B cell (primary cell): Measurements from ENCODE around the gene PLEKHM1. TPM values are rescaled to one million over a fixed set of nuclear protein-coding genes. Genes with fewer than 3 reads are reported as not detected.
A peak's percentile ranks its signal among the peaks of the same experiment; 100 is the strongest.

Source experiments
- ATAC-seq: fragments of 200-7000 bp; cut with Tn5 transposase; one replicate; pipeline ENCODE4 v1.10.0; 2021; ENCODE audit warnings: low read depth, mild to moderate bottlenecking, moderate number of reproducible peaks, moderate library complexity
- CTCF ChIA-PET: fragments of 350-600 bp; sonication (Branson Sonifier 250); formaldehyde crosslinking; loops from one replicate; lab custom pipeline; 2021; ENCODE audit warnings: antibody characterized with exemption, inconsistent platforms; lab: Charles Lee
- POLR2A ChIA-PET: fragments of 350-600 bp; sonication (Branson Sonifier 250); formaldehyde crosslinking; loops from one replicate; lab custom pipeline; 2021; ENCODE audit warnings: antibody characterized with exemption; lab: Charles Lee
- DNase-seq: peaks from one replicate; pipeline ENCODE4 v3.0.0; 2013
- H2AFZ ChIP-seq: 2 replicates; pipeline ENCODE4 v1.6.1; 2012; ENCODE audit warnings: mild to moderate bottlenecking, low read depth, low read length; ENCODE audit not compliant: insufficient read depth, poor library complexity, severe bottlenecking
- H3K27ac ChIP-seq, 2 donors: 1 replicate in 1 of 2; 2 replicates in 1 of 2; pipeline ENCODE4 v1.5.1; 2012 to 2013; ENCODE audit warnings: low read length in 2 of 2, mild to moderate bottlenecking in 2 of 2, moderate library complexity in 1 of 2
- H3K27me3 ChIP-seq, 4 experiments: fragments of 200-600 bp in 1 of 4; sonication (generic) in 1 of 4; replicated peaks in 1 of 4; 1 replicate in 2 of 4; 2 replicates in 2 of 4; pipeline versions ENCODE4 v1.6.1 to v1.7.0; 2013 to 2016; ENCODE audit warnings: low read length in 3 of 4, mild to moderate bottlenecking in 2 of 4, mixed read lengths in 1 of 4, moderate library complexity in 1 of 4; ENCODE audit not compliant: insufficient read depth in 4 of 4, control insufficient read depth in 3 of 4; ENCODE audit errors: control extremely low read depth in 1 of 4
- H3K36me3 ChIP-seq, 2 experiments: replicated peaks in 1 of 2; 1 replicate in 1 of 2; 2 replicates in 1 of 2; pipeline versions ENCODE4 v1.6.1 to v1.7.1; 2013; ENCODE audit warnings: low read length in 1 of 2; ENCODE audit not compliant: insufficient read depth in 2 of 2, control insufficient read depth in 1 of 2; ENCODE audit errors: control extremely low read depth in 1 of 2, extremely low read depth in 1 of 2
- H3K4me1 ChIP-seq, 2 donors: fragments of 200-600 bp in 1 of 2; sonication (generic) in 1 of 2; 1 replicate in 1 of 2; 2 replicates in 1 of 2; pipeline versions ENCODE4 v1.5.1 to v1.6.1; 2013 to 2017; ENCODE audit warnings: low read length in 2 of 2; ENCODE audit not compliant: control insufficient read depth in 2 of 2, insufficient read depth in 2 of 2
- H3K4me2 ChIP-seq: replicated peaks from 2 replicates; pipeline ENCODE3; 2012; ENCODE audit warnings: mild to moderate bottlenecking, low read depth, low read length; ENCODE audit not compliant: poor library complexity, severe bottlenecking
- H3K4me3 ChIP-seq, 5 experiments: fragments of 200-600 bp in 1 of 5; sonication (generic) in 1 of 5; 1 replicate in 3 of 5; 2 replicates in 2 of 5; pipeline versions ENCODE4 v1.5.1 to v1.7.0; 2011 to 2016; ENCODE audit warnings: low read length in 4 of 5, mild to moderate bottlenecking in 4 of 5, low read depth in 2 of 5, control low read depth in 1 of 5, moderate library complexity in 1 of 5; ENCODE audit not compliant: insufficient read depth in 1 of 5; ENCODE audit errors: control extremely low read depth in 1 of 5, extremely low read depth in 1 of 5
- H3K79me2 ChIP-seq: fragments of 200-600 bp; sonication (generic); one replicate; pipeline ENCODE4 v1.6.0; 2016; ENCODE audit warnings: low read length; ENCODE audit not compliant: control insufficient read depth, insufficient read depth
- H3K9ac ChIP-seq: fragments of 200-600 bp; sonication (generic); 2 replicates; pipeline ENCODE4 v1.6.1; 2017; ENCODE audit warnings: mild to moderate bottlenecking, low read length, moderate library complexity
- H3K9me3 ChIP-seq, 3 donors: one replicate each; pipeline versions ENCODE4 v1.6.1 to v1.7.1; 2013; ENCODE audit warnings: low read length in 2 of 3; ENCODE audit not compliant: control insufficient read depth in 2 of 3, insufficient read depth in 1 of 3; ENCODE audit errors: control extremely low read depth in 1 of 3
- H4K20me1 ChIP-seq: 2 replicates; pipeline ENCODE4 v1.6.0; 2012; ENCODE audit warnings: mild to moderate bottlenecking, low read length; ENCODE audit not compliant: insufficient read depth, control insufficient read depth, poor library complexity, severe bottlenecking
- H3K27ac Mint-ChIP-seq: one replicate; pipeline ENCODE4 v1.8.0; 2021; ENCODE audit warnings: mixed read lengths
- H3K27me3 Mint-ChIP-seq: one replicate; pipeline ENCODE4 v1.8.0; 2021; ENCODE audit warnings: mixed read lengths
- H3K4me1 Mint-ChIP-seq: one replicate; pipeline ENCODE4 v1.8.0; 2021; ENCODE audit warnings: mixed read lengths
- H3K4me3 Mint-ChIP-seq: one replicate; pipeline ENCODE4 v1.8.0; 2021; ENCODE audit warnings: mixed read lengths
- H3K9me3 Mint-ChIP-seq: one replicate; pipeline ENCODE4 v1.8.0; 2022; ENCODE audit warnings: mixed read lengths; ENCODE audit not compliant: insufficient read depth
- EZH2 ChIP-seq: IDR thresholded peaks from 2 replicates; pipeline ENCODE4 v1.6.1; 2012; ENCODE audit warnings: borderline replicate concordance, low read depth, mild to moderate bottlenecking, moderate library complexity, low read length; ENCODE audit not compliant: insufficient read depth, poor library complexity, severe bottlenecking
- WGBS: methylation state at CpG from one replicate; pipeline ENCODE4 v1.1.5; 2013; ENCODE audit warnings: missing lambda C conversion rate; ENCODE audit not compliant: insufficient coverage; 5-methylcytosine and 5-hydroxymethylcytosine counted together
- intact Hi-C: fragments of 100-400 bp; cut with micrococcal nuclease; formaldehyde crosslinking; loops from one replicate; pipeline ENCODE4 v1.10.0; 2022
- polyA plus RNA-seq: library from polyadenylated mRNA; depleted of rRNA; stranded (reverse); fragments of >200 nt; gene quantifications from 2 replicates; pipeline ENCODE4 v1.2.3, GENCODE V29; 2012
- total RNA-seq, 2 donors: library from RNA; stranded (reverse); fragments of 120-200 nt in 1 of 2; gene quantifications; 1 replicate in 1 of 2; 2 replicates in 1 of 2; pipeline versions ENCODE4 v1.2.3 to v1.2.4, GENCODE V29; 2013 to 2022
- TF ChIP-seq, protein P1 (sequence below): fragments of 200-600 bp; IDR thresholded peaks from one replicate; pipeline ENCODE4 v1.8.0; 2022; ENCODE audit warnings: antibody characterized with exemption, mild to moderate bottlenecking

The PLEKHM1 gene
- total and polyA plus RNA-seq, 2 donors (not counting 1 experiment from before 2014, with no cell fraction given): 26.2 to 73.9 TPM

DNA sequence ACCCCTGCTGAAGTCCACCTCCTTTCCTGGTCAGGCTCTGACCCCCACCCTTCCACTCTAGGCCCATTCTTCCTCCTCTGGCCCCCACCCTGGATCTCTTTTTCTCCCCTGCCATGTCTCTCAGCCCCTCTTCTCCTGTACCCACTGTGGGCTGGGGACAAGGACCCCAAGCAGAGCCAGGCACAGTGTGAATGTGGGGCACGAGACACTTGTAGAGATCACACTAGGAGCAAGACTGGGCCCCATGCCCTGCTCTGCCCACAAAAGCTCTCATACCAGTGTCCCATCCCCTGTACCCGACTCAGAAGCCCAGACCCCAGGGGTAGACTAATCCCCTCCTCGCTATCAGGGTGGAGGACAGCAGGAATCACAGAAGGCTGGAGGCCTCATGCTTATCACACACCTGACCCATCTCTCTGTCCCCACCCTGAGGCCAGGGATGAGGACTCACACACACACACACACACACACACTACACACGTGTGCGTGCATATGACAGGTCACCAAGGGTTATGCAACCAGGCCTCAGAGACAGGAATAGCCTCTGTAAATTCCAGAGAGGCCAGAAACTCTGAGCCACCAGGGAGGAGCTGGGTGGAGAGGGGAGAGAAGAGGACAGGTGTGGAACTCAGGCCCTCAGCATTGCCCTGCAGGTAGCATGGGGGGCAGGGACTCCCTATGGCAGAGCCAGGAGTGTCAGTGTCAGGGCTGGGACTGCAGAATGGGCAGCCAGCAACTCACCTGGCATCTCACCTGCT is 79.0 kb downstream of the PLEKHM1 start:
- POLR2A ChIA-PET: interaction anchor here (2.3 kb wide), 1 partner anchor 16 kb away, joined by 10 read pairs; no protein-coding TSS in a partner anchor

More for the DNA sequence above, 79.0 kb downstream of the PLEKHM1 start:
- DNase-seq (no peak), ATAC-seq (no peak)
- intact Hi-C loops: loop anchor here (5.0 kb wide), 1 partner anchor 94 kb away; the partner anchor contains the start of gene MAP3K14
- Histone ChIP-seq H3K4me1 (peaks cover 74 to 83% of the 10 kb centered on the region in 2 donors), H4K20me1 (peaks cover 13% of the 10 kb centered on the region), H3K4me2 (peak overlapping the region; percentile 93), H3K27ac (peak overlapping the region; percentile 2 to 89), H2AFZ (peak overlapping the region; percentile 77), H3K27me3 (no peaks in the 10 kb centered on the region), H3K36me3 (peaks cover 0 to 5% of the 10 kb centered on the region in 2 experiments), H3K9me3 (peaks cover 0 to 3% (median 0%) of the 10 kb centered on the region in 3 donors), H3K4me3 (no peak overlapping the region), H3K9ac (no peak overlapping the region), H3K79me2 (peaks cover 61% of the 10 kb centered on the region)
- no peaks in the 10 kb centered on the region for H3K27me3 Mint-ChIP-seq
- H3K4me3 Mint-ChIP-seq: peak overlapping the region; percentile 100
- TF ChIP-seq, protein P1, sequence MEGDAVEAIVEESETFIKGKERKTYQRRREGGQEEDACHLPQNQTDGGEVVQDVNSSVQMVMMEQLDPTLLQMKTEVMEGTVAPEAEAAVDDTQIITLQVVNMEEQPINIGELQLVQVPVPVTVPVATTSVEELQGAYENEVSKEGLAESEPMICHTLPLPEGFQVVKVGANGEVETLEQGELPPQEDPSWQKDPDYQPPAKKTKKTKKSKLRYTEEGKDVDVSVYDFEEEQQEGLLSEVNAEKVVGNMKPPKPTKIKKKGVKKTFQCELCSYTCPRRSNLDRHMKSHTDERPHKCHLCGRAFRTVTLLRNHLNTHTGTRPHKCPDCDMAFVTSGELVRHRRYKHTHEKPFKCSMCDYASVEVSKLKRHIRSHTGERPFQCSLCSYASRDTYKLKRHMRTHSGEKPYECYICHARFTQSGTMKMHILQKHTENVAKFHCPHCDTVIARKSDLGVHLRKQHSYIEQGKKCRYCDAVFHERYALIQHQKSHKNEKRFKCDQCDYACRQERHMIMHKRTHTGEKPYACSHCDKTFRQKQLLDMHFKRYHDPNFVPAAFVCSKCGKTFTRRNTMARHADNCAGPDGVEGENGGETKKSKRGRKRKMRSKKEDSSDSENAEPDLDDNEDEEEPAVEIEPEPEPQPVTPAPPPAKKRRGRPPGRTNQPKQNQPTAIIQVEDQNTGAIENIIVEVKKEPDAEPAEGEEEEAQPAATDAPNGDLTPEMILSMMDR: no peak
- no peak for TF ChIP-seq EZH2
- WGBS: 85% methylated on average over 3 of the region's 5 CpGs
- H3K27ac Mint-ChIP-seq: peak overlapping the region; percentile 99
- CTCF ChIA-PET: interaction anchor here (8.9 to 9.3 kb wide), 2 partner anchors 15 to 16 kb away, joined by 70 to 71 read pairs; no protein-coding TSS in a partner anchor
- peaks cover 80% of the 10 kb centered on the region for H3K4me1 Mint-ChIP-seq
- no peaks in the 10 kb centered on the region for H3K9me3 Mint-ChIP-seq
